Stomach (tissue), 9 donors: ENCODE measurements around the gene KLHDC1. TPM values are rescaled to one million over a fixed set of nuclear protein-coding genes. Genes with fewer than 3 reads are reported as not detected.

Experiments
- DNase-seq, 2 donors: peaks; one replicate each; pipeline versions ENCODE4 v3.0.0 to v3.0.0-alpha.2; 2013 to 2019
- H3K27ac ChIP-seq, 5 donors: fragments of 200-600 bp in 4 of 5; sonication (generic) in 4 of 5; one replicate each; pipeline ENCODE4 v1.5.1; 2013 to 2019; ENCODE audit warnings: mild to moderate bottlenecking in 1 of 5, moderate library complexity in 1 of 5
- H3K27me3 ChIP-seq, 3 donors: fragments of 200-600 bp; sonication (generic); one replicate each; pipeline ENCODE4 v1.5.1; 2017 to 2019; ENCODE audit warnings: mixed run types in 1 of 3
- H3K36me3 ChIP-seq, 4 donors: fragments of 200-600 bp; sonication (generic); 1 replicate in 3 of 4; 2 replicates in 1 of 4; pipeline ENCODE4 v1.5.1; 2016 to 2019
- H3K4me1 ChIP-seq, 4 donors: fragments of 200-600 bp; sonication (generic); one replicate each; pipeline ENCODE4 v1.5.1; 2016 to 2019
- H3K4me3 ChIP-seq, 4 donors: fragments of 200-600 bp; sonication (generic) in 3 of 4; one replicate each; pipeline ENCODE4 v1.5.1; 2016 to 2019; ENCODE audit warnings: mild to moderate bottlenecking in 1 of 4
- H3K9me3 ChIP-seq, 4 donors: fragments of 200-600 bp; sonication (generic); one replicate each; pipeline ENCODE4 v1.5.1; 2016 to 2019
- POLR2AphosphoS5 ChIP-seq, 3 donors: sonication (generic); formaldehyde crosslinking; IDR thresholded peaks; one replicate each; pipeline ENCODE4 v1.6.1; 2016; ENCODE audit warnings: antibody characterized with exemption in 3 of 3
- WGBS, 5 donors: extraction: QIAGEN DNeasy Blood & Tissue Kit in 3 of 5; methylation state at CpG; one replicate each; pipeline versions ENCODE4 v1.1.5 to v1.1.7; 2013 to 2018; 5-methylcytosine and 5-hydroxymethylcytosine counted together
- intact Hi-C: fragments of 100-400 bp; cut with DNase I; formaldehyde crosslinking; loops from one replicate; pipeline ENCODE4 v1.15.1; 2023; ENCODE audit warnings: low total_unique reads
- polyA plus RNA-seq, 3 donors: library from polyadenylated mRNA; stranded (reverse); fragments of 200-250 nt; gene quantifications; one replicate each; pipeline ENCODE4 v1.2.3, GENCODE V29; 2013
- small RNA-seq, 4 donors: library from RNA; depleted of rRNA; stranded (forward); fragments of <200 nt; gene quantifications; one replicate each; pipeline ENCODE3, GENCODE V24; 2016
- total RNA-seq, 5 donors: library from RNA; depleted of rRNA; stranded (reverse); fragments of >200 nt; gene quantifications; one replicate each; pipeline versions ENCODE4 v1.1.0 to v1.2.3, GENCODE V29; 2014 to 2016
- donor health status: healthy with polysubstance abuse.
- donor health status: Bipolar disorder and iron deficiency.
- donor health status: healthy.

Gene KLHDC1
- total and polyA plus RNA-seq, 8 donors, result 0.58 to 20.2 (median 2.2) TPM

DNA sequence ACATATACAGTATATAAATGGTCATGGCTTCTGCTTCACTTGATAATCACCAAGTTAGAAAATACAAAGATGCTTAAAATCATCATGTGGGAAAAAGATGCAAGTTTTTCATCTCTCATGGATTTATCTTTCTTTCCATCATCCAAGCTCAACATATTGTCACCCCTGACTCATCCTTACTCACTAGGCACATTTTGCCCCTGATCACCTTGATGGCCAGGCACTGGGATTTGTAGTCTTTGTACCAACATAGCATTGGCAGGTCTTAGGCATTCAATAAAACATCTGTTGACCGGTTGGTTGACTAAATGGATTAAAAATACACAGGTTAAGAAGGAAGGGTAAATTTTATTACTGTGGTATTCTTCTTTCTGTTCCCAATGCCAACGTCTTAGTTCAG is 103.1 kb downstream of the KLHDC1 start:
- no peak for DNase-seq
- WGBS, 5 donors, result 89 to 98% (median 93%) methylated on average over 2 of the region's 2 CpGs

More for the DNA sequence above, 103.1 kb downstream of the KLHDC1 start:
- Histone ChIP-seq H3K27me3 (no peaks in the 10 kb centered on the region), H3K27ac (no peak overlapping the region), H3K4me1 (no peaks in the 10 kb centered on the region), H3K9me3 (no peaks in the 10 kb centered on the region), H3K36me3 (peaks cover 54 to 100% (median 100%) of the 10 kb centered on the region in 4 donors), H3K4me3 (no peak overlapping the region)
- TF ChIP-seq POLR2AphosphoS5 (IDR thresholded peaks at IDR 0.05), result no peak
- intact Hi-C loops, result no loop called here

Small RNAs within 50 kb of the gene (small RNA-seq; reads per million reads assigned to genes)
- 0 reads per million in 4 donors for gene RNU6ATAC30P

Other genes starting within 250 kb of the KLHDC1 start
- 1,000 to 10,000 TPM in 4 of 5 donors, 100 to 1,000 TPM in 1; 422 to 7,374 (median 3,087) TPM for gene RPS29, start 106.7 kb upstream of the KLHDC1 start, total RNA-seq
- 1,000 to 10,000 TPM; 3,066 to 5,618 (median 3,985) TPM for gene RPS29, start 106.7 kb upstream of the KLHDC1 start, polyA plus RNA-seq
- 10 to 100 TPM in 2 of 5 donors, 1 to 10 TPM in 2, under 1 TPM in 1; 0.45 to 14.7 (median 7.6) TPM for gene LRR1, start 94.2 kb upstream of the KLHDC1 start, total RNA-seq
- 1 to 10 TPM; 6.9 to 9.5 (median 7.8) TPM for gene LRR1, start 94.2 kb upstream of the KLHDC1 start, polyA plus RNA-seq
- 100 to 1,000 TPM in 4 of 5 donors, 10 to 100 TPM in 1; 72.4 to 205 (median 186) TPM for gene RPL36AL, start 72.5 kb upstream of the KLHDC1 start, total RNA-seq
- 100 to 1,000 TPM; 513 to 989 (median 610) TPM for gene RPL36AL, start 72.5 kb upstream of the KLHDC1 start, polyA plus RNA-seq
- 10 to 100 TPM in 4 of 5 donors, under 1 TPM in 1; 0.58 to 58.2 (median 20.0) TPM for gene MGAT2, start 72.3 kb upstream of the KLHDC1 start, total RNA-seq
- 10 to 100 TPM; 10.8 to 12.6 (median 11.3) TPM for gene MGAT2, start 72.3 kb upstream of the KLHDC1 start, polyA plus RNA-seq
- gene DNAAF2, start 57.9 kb upstream of the KLHDC1 start, total RNA-seq, result 10 to 100 TPM in 1 of 5 donors, 1 to 10 TPM in 4; 6.4 to 43.2 (median 9.2) TPM
- 1 to 10 TPM; 3.9 to 7.3 (median 5.7) TPM for gene DNAAF2, start 57.9 kb upstream of the KLHDC1 start, polyA plus RNA-seq
- gene POLE2, start 4.9 kb upstream of the KLHDC1 start, total RNA-seq, result 10 to 100 TPM in 1 of 5 donors, 1 to 10 TPM in 3, not detected in 1; 1.8 to 17.1 (median 6.4) TPM
- 1 to 10 TPM; 2.3 to 6.1 (median 3.9) TPM for gene POLE2, start 4.9 kb upstream of the KLHDC1 start, polyA plus RNA-seq
- gene KLHDC2, start 75.0 kb downstream of the KLHDC1 start, total RNA-seq, result 100 to 1,000 TPM in 3 of 5 donors, 10 to 100 TPM in 2; 55.4 to 258 (median 137) TPM
- gene KLHDC2, start 75.0 kb downstream of the KLHDC1 start, polyA plus RNA-seq, result 10 to 100 TPM; 43.6 to 61.7 (median 45.4) TPM
- gene NEMF, start 159.7 kb downstream of the KLHDC1 start, total RNA-seq, result 100 to 1,000 TPM in 4 of 5 donors, 10 to 100 TPM in 1; 35.7 to 478 (median 107) TPM
- 10 to 100 TPM; 14.8 to 30.2 (median 22.9) TPM for gene NEMF, start 159.7 kb downstream of the KLHDC1 start, polyA plus RNA-seq
- 100 to 1,000 TPM in 1 of 5 donors, 10 to 100 TPM in 4; 19.8 to 104 (median 54.9) TPM for gene ARF6, start 200.0 kb downstream of the KLHDC1 start, total RNA-seq
- gene ARF6, start 200.0 kb downstream of the KLHDC1 start, polyA plus RNA-seq, result 10 to 100 TPM; 31.7 to 61.3 (median 35.0) TPM